ENCODE data around the gene EXOC4.

Gene EXOC4

DNA sequence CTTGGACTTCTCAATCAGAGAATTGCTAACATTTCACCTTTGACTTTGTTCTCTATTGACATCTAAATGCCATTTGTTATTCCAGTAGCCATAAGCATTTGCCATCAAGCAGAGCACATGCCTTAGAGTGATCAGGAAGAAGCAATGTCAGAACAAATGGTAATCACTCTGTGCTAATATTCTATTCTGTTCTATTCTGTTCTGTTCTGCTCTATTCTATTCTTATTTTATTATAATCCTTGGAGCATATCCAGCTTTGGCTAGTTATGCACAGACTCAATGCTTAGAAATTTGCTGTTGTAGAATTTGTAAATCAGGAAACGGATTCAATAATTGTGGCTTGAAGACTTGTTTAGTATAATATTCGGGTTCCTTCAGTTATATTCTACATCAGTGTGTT is 175.4 kb downstream of the EXOC4 start:
- DNase-seq: no peak

DNA sequence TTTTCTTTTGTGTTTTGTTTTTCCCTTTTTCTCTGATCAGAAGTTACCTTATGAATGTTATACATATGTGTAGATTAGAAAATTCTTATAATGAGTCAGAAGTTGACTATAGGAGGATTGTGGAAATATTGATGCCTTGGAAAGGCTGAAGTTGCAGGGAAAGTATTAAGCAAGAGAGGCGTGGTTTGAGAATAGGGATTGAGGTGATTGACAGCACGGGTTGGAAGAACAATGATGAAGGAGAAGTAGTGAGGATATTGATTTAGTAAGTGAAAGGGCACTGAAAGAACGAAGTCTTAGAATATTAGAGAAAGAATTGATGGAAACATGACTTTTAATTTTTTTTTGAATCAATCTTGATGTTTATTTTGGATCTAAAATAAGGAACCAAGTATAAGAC is 176.0 kb downstream of the EXOC4 start:
- DNase-seq: no peak

DNA sequence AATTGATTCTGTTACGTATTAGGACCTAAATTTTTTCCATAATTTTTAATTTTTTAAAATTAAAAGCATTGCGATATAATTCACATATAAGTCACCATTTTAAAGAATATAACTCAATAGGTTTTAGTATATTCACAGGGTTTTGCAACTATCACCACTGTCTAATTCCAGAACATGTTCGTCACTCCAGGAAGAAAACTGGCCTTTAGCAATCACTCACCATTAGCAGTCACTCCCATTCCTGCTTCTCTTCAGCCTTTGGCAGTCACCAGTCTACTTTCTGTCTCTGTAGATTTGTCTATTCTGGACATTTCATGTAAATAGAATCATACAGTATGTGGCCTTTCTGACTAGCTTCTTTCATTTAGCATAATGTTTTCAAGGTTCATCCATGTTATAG is 176.5 kb downstream of the EXOC4 start:
- no peak for DNase-seq

DNA sequence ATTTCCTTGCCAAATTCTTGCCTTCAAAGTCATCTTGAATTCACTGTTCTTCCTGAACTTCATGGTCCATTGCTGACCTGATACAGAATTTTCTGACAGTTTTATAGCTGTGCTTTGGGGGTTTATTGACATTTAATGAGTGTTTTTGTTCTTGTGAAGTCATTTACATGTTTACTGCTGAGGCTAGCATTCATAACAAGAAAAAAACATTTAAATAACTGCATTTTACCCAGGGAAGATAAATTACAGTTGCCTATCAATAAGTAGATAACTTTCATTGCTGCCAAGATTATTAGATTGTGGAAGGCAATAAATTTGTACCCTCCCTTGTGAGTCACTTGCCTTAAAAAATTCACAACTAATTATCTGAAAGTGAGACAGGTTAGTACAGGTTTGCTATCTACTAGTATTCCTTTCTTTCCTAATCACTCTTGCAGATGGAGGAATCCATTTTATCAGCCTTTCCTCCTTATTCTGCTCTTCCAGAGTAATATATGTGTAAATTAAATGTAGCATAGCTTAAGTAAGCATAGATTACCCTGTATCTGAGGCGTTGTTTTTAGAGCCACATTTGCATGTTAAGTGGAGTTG is 178.4 kb downstream of the EXOC4 start:
- DNase-seq: no peak

DNA sequence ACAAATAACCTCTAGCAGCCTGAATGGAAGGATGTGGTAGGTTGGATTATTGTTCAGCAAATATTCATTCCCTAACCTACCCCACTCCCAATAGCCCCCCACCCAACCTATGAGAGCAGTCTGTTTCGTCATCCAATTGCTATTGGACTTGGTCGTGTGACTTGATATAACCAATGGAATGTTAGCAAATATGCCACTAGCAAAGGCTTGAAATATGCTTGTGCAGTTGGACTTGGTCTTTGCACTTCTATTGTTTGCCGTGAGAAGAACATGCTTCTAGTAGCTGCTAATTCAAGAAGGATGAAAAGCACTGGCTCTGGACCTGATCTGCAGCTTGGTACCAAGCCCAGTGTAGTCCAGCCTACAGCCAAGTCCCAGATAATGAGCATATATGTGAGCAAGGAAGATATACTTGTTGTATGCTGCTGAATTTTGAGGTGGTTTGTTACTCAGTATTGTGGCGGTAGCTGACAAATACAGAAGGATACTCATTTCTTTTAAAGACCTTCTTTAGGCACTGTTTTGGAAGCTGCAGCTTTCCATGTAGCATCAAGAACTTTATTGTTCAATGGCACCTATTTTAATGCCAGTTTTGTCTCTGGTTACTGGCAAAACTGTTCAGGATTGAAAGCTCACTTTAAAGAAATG is 180.4 kb downstream of the EXOC4 start:
- no peak for DNase-seq

DNA sequence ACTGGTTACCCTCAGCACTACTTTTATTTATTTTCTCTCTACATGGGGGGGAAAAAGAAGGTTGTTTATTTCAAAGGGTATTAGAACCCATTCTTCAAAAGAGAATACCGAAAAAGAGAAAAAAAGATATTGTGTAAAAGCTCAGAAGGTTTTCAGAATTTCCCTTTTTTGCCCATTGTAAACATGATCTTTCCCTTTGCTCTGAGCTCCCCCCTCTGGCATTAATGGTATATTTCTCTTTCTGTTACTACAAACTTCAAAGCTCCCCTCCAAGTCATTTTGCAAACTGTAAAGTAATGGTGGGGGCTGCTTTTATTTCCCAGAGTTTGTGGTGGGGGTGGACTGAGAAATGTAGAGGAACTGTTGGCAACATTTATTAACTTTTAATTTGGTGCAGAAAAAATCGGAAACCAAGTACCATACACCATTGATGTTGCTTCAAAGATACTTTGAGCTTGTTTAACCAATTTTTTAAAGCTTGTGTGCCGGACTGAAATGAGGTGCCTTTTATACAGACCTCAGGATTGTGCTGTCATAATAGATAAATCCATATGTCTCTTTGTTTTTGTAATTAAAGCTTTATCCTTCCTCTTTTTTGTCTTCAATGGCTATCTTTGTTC is 181.5 kb downstream of the EXOC4 start:
- peak in 1 of 56 donors; percentile 3 for DNase-seq

DNA sequence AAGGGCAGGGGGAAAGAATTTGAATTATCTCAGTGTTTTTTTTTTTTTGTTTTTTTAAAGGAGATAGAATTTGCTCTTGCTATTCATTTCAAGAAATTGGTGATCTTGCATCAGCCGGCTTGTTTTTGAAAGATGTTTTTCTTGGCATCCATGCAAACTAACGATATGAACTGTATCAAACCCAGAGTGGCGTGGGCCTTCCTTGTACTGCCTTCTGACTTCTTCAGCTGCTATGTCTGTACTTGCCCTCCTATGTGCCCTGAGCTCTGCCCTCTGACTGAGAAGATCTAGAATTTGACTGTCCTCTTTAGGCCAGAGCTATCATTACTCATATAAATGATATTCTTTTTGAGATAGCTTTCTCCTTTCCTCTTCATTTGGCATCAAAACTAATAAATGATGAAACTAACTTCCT is 183.1 kb downstream of the EXOC4 start:
- no peak for DNase-seq

DNA sequence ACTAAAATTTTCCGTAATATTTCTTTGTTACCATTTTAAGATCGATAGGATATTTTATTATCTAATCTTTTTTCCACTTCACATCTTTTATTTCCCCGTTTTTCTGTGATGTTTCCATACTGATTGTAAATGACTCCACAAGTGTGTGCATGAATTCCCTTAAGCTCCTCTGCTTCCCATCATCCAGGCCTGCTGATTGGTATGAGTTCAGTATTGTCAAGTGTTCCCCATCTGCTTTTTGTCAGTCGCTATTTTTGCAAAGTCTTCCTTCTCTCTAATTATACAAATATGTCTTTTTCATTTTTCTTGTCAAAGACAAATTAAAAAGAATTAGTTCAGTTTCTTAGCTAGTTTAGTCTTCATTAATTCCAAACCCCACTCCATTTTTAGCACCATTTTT is 184.7 kb downstream of the EXOC4 start:
- DNase-seq: no peak

DNA sequence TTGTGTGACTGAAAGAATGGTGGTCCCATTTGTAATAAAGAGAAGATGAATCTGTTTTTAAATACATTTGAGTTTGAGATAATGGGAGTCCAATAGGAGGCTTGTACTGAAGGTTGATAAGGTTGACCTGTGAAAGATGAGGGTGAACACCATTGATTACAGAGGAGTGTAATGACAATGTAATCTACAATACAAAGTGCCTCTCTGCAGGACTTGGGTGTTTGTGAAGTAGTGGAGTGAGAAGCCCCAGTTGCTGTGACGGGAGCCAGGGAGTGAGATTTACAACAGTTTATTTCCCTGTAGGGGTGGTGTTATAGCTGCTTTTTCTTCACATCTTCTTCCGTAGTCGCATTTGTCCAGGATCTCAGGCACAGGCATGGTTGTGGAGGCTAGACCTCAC is 189.9 kb downstream of the EXOC4 start:
- DNase-seq: no peak

DNA sequence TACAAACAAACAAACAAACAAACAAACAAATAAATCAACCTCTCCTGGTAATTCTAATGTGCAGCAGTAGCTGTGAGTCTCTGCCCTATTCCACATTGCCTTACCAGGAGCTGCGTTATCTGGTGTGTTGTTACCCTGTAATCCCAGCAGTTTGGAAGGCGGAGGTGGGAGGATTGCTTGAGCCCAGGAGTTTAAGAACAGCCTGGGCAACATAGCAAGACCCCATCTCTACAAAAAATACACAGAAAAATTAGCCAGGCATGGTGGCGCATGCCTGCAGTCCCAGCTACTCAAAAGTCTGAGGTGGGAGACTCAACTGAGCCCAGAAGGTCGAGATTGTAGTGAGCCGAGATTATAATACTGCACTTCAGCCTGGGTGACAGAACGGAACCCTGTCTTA is 192.7 kb downstream of the EXOC4 start:
- no peak for DNase-seq

DNA sequence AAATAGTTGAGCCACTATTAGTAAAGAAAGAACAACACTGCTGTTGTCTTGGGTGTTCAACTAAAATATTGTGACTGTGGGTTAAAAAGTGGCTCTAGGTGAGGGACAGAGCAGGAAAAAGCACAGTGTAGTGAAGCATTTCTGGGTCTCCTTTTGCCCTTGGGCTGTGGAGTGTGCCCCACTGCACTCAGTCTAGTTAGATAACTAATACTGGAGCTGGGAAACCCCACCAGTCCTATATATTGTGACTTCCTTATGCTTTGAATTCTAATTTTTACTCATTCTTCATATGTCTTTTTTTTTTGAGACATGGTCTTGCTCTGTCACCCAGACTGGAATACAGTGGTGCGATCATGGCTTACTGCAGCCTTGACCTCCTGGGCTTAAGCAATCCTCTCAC is 195.1 kb downstream of the EXOC4 start:
- DNase-seq: no peak

DNA sequence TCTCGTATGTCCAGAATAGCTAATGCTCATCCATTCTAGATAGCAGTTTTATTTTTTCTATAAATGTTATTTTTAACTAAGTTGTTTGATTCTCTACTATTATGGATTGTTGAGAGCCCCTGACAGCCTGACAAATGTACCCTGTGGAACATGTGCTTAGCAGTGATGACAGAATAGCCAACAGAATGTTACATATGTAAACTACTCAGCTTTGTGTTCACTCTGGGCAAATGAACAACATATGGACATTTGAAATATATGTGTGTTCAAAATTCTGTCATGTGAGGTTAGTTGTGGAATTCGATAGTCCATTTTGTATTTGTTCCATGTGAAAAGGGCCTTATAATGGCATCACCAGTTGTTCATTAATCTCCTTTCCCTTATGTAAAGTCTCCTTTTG is 199.7 kb downstream of the EXOC4 start:
- DNase-seq: no peak

DNA sequence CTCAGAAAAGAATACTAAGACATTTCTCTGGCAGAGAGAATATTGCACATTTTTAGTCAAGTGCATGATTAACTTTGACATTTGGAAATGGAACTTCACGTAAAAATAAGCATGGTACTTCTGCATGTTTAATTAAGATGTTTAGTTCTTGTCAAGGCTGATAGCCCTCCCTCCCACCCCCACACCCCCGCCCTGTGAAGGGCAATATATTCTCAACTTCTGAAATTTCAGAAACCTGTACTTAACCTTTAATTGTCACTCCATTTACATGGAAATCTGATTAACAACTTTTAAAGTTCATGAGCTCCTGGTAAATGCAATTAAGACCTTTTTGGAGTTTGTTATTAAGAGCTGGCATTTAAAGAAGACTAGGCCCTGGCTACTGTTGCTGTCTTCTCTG is 205.8 kb downstream of the EXOC4 start:
- DNase-seq: no peak

DNA sequence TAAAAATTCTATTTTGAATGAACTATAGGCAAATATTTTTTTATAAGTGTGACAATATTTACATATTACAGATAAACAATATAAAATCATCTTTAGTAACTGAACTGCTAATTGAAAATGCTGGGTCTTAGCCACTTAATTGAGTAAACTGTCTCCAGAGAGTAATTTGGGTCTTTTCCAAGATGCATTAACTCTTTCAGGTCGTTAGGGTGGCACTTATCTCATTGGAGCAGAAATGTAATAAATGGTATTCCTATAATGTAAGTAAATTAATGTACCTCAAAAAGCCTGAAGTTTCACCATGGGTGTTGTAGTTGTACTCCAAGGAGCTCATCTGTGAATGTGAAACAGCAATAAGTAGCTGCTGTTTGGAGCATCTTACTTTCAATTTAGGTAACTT is 208.5 kb downstream of the EXOC4 start:
- no peak for DNase-seq

DNA sequence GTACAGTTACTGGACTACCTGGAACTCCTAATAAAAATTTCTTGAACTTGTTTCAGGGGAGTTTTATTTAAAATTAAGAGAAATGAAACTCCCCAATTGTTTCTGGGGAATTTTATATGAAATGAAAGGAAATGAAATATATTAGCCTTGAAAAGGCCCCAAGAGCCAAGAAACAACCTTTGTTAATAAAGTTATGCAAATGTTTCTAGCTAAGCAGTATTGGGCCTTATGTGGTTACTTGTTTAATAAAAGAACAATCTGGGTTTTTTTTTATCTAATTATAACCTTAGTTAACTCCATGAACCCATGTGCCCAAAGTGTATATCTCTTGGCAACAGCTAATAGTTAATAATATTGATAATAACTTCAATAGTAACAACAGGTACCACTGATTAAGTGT is 222.8 kb downstream of the EXOC4 start:
- DNase-seq: no peak

DNA sequence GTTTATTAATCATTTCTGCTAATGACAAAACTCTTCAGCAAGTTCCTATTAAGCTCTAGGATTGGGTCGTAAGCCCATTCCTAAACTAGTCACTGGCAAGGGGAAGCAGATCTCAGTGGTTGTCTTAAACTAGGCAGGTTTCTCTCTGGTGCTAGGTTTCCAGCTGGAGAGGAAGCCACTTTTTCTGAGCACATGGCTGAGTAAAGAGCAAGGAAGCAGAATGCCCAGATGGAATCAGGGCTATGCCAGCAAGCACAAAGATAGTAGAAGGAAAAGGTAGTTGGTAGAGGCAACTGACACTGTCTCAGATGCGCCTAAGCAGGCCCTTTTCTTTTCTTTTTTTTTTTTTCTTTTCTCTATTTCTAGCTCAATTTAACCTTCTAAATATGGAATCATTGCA is 224.9 kb downstream of the EXOC4 start:
- DNase-seq: no peak

DNA sequence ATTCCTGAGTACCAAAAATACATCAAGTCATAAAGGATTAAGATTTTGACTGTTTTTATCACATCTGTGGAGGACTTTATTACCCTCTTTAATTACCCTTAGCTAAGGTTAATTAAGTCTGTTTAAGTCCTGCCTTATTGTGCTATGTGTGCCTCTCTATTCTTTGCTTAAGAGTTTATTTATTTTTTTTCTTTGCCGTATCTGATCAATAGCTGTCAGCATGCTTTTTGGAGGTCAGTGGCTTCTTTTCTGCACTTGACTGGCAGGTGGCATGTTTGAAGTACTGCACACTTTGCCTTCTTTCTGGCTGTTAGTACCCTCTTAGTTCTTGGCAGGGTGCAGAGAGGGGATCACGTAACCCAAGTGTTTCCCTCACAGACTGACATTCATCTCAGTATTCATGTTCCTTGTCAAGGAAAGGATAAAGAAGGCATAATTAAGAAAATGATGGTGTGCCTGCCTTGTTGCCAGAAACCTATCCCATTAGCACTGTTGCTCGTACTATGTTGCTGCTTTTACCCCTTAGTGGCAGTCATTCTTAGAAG is 225.8 kb downstream of the EXOC4 start:
- DNase-seq: no peak

DNA sequence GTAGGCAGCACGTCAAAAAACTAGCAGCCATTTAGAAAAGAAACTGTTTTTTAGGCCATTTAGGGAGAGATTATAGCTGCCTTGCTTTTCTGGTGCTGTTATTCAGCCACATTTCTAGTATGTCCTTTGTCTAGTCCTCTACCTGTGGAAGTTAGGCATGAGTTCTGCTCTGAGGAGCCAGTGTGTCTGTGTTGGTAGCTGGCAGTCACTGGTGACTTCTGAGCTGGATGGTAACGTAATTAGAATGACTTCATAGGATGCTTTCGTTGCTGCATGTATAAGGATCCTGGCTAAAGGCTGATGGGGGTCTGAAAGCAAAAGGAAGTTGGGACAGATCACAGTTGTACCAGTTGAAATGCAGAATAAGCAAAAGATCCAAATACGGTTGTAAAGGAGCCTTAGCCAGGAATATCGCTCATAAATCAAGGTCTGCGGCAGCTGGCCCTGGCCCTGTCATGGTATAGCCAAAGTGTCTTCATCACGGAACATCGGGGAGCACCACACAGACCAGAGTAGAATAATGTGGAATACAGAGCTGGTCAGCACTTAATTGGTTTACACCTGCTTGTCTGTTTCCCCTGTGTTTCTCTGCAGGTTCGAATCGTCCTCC is 226.7 kb downstream of the EXOC4 start:
- no peak for DNase-seq

DNA sequence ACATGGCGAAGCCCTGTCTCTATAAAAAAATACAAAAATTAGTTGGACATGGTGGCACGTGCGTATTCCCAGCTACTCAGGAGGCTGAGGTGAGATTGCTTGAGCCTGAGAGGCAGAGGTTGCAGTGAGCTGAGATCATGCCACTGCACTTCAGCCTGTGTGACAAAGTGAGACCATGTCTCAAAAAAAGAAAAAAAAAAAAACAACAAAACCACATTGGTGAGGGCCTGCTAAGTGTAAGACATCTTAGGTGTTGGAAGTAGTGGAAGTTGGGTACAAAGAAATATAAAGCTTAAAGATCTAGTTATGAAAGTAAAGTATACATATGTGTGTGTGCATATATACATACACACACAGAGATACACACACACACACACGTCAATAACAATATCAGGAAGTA is 228.0 kb downstream of the EXOC4 start:
- DNase-seq: no peak

DNA sequence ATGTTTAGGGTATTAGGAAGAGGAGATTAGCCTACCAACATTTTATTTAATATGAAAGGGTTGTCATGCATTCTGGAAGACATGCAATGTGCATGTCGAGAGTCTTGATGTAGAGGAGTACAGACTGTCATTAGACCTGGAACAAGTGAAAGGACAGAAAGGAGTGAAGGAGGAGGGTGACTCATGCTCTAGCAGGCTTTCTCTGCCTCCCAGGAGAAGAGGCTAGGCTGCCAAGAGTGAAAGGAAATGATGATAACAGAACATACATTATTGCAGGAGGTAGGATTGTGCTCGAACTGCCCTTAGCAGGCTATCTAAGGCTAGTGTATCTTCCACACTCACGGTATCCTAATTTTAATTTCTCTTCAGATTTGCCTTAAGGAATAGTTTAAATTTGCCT is 228.8 kb downstream of the EXOC4 start:
- peak in 1 of 56 donors; percentile 1 for DNase-seq

DNA sequence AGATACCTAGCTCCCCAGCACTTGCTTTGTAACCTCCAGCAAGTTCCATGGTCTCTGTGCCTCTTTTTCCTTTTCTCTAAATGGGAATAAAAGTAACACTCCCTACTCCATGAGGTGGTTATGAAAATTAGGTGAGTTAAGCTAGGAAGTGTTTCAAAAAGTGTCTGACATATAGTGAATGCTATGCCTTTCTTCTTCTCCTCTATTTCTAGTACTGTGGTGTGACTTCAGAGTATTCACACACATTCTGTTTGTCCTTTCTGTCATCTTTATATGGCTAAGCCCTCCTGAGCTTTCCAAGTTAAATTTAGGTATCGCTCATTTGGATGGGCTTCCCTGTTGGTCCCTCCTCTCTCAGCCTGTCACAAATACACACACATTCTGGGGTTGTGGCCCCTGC is 229.7 kb downstream of the EXOC4 start:
- no peak for DNase-seq

DNA sequence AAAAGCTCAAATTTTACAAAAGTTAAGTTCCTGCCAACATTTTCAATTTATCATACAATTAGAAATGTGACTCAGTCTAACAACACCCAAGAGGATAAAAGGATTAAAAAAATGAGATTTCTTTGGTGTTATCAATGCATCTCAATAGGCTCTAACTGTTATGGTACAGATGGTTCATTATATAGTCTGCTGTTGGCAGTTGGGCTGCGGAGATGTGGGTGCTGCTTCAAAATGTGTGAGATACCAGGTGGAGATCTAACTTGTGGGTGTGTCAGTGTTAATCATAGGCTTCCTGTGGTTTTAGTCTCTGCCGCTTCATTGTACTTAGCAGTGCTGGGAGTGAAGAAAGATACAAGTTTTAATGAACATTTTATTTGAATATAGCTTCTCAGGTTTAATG is 231.2 kb downstream of the EXOC4 start:
- peak in 15 of 56 donors; percentile 1 to 39 (median 10) for DNase-seq

DNA sequence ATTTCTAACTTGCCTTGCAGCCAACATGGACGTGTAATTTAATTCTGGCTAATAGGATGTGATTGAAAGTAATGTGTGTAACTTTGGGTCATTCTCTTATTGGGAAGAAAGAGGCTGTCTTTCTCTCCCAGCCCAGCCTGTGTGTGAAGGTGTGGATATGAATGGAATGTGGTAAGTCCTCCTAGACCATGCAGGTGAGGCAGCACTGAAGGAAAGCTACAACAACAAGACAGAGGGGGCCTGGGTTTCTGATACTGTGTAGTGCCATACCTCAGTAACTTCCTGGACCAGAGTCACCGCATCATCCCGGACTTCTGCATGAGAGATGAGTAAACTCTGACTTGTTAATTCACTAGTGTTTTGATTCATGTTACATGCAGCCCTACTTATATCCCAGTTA is 237.0 kb downstream of the EXOC4 start:
- DNase-seq: no peak
